GM21360 (cell line): ENCODE data around the gene ANTXR2.

Source experiments
- ATAC-seq: cut with Tn5 transposase; IDR thresholded peaks from one replicate; pipeline ENCODE4 v1.9.1; 2021; ENCODE audit warnings: mild to moderate bottlenecking, moderate library complexity; ENCODE audit not compliant: unreplicated experiment

ANTXR2 gene

DNA sequence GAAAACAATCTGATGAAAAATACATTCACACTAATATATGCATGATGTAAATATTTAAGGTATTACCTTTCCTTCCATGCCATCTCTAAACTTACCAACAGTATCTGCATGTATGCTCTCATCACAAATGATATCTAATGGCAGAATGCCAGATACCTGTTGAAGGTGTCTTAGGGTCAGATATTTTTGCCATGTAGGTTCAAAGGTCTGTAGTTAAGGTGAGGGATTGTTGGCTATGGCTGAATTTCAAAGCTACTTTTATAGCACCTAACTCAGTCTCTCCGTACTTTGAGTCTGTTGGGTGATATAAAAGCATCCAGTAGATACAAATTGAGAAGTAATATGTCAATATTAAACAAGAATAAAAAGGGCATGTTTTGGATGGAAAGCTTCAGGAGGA is 19.8 kb upstream of the ANTXR2 start:
- no peak for ATAC-seq

- ATAC-seq, result no peak
Observed at GRCh38 chr4:80092088-80092487, 19.1 kb upstream of the ANTXR2 start.

- ATAC-seq, result no peak
Observed at GRCh38 chr4:80091688-80092087, 18.7 kb upstream of the ANTXR2 start.

DNA sequence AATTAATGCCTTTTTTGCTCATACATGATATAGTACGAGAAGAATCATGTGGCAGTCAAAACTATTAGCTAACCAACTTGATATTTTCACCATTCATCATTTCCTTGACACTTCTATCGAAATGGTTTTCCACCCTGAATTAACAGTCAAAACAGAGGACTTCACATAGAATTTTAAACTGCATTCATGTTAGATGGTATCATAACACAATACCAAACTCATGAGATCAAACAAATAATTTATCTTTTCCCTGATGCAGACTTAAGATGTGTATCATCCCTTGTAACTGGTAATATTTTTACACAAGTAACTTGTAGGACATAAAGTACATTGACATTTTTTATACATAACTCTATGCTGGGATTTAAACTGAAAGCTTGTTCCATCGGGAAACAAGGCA is 18.2 kb upstream of the ANTXR2 start:
- ATAC-seq, result no peak

- ATAC-seq, result no peak
Observed at GRCh38 chr4:80090090-80090489, 17.1 kb upstream of the ANTXR2 start.

- ATAC-seq, result no peak
Observed at GRCh38 chr4:80088471-80088870, 15.4 kb upstream of the ANTXR2 start.

DNA sequence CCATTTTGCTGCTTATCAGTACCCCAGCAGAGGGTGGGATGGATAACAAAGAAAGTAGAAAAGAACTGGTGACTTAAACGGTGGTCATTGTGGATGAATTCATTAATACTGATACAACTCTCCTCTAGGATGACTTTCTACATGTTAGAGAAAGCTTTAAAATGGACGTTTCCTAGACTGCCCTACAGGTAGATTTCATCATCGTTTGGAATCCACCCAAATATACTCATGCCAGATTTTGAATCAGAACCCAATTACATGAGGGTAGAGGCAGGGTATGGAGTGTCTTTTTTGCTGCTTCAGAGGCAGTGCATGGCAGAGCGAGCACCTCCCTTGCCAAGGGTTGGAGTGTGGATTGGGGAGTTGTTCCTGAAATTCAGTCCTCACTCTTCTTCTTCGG is 13.3 kb upstream of the ANTXR2 start:
- no peak for ATAC-seq

DNA sequence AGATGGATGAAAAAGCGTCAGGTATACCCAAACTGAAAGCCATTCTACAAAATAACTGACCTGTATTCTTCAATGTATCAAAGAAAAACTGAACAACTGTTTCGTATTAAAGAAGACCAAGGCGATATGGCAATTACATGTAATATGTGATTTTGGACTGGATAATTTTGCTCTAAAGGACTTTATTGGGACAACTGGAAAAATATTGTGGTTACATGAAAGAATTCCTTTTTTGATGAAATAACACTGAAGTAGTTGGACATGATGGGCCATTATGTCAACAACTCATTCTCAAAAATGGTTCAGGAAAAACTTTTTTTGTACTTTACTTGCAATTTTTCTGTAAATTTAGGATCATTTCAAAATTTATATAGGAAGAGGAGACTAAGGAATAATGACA is 12.1 kb upstream of the ANTXR2 start:
- ATAC-seq, result no peak

- ATAC-seq, result no peak
Observed at GRCh38 chr4:80082693-80083092, 9.7 kb upstream of the ANTXR2 start.

- no peak for ATAC-seq
Observed at GRCh38 chr4:80081566-80081965, 8.5 kb upstream of the ANTXR2 start.

- no peak for ATAC-seq
Observed at GRCh38 chr4:80079255-80079923, 6.4 kb upstream of the ANTXR2 start.

- no peak for ATAC-seq
Observed at GRCh38 chr4:80078346-80079092, 5.5 kb upstream of the ANTXR2 start.

DNA sequence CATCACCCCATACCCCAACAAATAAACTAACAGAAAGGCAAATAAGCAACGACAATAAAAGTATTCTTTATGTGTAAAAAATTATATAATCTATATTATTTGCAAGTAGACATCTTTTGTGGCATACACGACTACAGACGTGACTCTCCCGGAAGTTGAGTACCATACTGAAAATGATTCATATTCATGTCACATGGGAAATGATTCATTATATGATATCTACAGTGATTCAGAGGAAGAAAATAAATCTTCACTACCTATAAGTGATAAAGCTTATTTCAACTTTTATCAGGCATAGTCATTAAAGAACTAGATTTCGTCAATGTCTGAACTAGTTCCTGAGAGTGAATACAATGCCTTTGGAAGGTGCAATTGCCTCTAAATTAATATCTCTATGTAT is 4.6 kb upstream of the ANTXR2 start:
- ATAC-seq, result no peak

DNA sequence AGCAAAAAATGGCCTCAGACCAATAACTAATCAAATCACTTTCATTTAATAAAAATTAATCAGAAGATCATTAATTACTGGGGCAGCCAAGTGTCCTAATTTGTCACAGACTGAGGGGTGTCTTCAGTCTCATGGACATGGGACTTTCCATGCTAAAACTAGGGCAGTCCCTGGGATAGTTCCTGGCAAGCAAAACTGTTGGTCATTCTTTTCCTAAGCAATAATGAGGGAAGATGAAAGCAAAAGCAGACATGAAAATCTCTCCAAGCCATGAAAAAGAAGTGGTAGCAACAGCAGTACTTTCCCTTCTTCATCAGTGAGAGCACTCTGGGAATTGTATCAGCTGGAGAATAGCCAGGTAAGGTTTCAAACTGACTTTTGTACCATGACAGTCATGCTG is 3.7 kb upstream of the ANTXR2 start:
- no peak for ATAC-seq

DNA sequence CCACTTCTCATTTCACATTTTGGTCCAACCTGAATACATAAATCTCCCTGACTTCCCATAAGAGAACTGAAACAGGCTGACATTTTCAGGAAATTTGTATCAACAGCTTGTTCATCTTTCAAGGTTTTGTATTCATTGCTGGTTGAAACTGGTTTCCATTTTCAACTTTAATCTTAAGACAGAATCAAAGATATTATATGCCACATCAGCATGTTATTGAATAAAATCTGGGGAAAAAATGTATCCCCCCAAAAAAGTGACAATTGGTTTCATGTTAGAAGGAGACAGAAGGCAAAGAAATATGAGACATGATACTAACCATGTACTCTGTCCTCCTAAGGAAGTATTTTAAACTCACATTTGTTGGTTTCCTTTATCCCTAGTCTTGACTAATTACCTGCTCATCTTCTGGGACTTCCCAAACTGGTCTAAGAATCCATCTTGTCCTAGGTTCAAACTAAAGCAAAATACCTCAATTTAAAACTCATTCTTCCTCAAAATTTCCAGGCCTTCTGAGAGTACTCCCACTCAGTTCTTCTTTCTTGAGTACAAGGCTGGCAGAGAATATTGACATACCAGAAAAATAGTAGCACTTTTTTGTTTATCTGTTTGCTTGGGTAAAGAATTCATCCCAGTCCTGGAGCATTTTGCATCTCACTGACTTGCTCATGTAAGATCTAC is 3.1 kb upstream of the ANTXR2 start:
- no peak for ATAC-seq

GRCh38 chr4:80074651-80075050 is 1.6 kb upstream of the ANTXR2 start:
- ATAC-seq, result no peak

GRCh38 chr4:80074069-80074468 is 1.0 kb upstream of the ANTXR2 start:
- ATAC-seq, result no peak

DNA sequence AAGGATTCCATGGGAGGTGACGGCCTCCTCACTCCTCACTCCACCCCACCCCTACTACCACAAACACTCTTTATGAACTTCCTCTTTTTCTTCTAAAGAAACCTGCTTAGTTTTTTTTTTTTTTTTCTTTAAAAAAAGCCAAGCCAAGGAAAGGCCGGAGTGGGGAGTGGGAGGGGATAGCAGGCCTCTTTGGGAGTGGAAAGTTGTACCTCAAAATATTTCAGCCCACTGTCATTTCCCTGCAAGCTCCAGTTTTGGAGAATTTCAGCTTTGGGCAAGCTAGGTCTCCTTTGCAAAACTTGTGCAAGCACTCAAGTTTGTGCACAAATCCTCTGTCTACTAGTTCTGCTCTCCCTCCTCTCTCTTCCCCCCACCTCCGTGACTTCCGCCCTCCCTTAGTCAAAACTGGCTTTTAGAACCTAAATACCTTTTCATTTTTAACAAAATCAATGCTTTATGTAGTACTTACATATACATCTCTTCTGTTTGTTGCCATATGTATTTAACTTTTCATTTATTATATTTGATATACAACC is 512 bp upstream of the ANTXR2 start:
- peak; percentile 44 for ATAC-seq

- peak; percentile 23 for ATAC-seq
Observed at GRCh38 chr4:80072228-80072743, 743 bp downstream of the ANTXR2 start.

DNA sequence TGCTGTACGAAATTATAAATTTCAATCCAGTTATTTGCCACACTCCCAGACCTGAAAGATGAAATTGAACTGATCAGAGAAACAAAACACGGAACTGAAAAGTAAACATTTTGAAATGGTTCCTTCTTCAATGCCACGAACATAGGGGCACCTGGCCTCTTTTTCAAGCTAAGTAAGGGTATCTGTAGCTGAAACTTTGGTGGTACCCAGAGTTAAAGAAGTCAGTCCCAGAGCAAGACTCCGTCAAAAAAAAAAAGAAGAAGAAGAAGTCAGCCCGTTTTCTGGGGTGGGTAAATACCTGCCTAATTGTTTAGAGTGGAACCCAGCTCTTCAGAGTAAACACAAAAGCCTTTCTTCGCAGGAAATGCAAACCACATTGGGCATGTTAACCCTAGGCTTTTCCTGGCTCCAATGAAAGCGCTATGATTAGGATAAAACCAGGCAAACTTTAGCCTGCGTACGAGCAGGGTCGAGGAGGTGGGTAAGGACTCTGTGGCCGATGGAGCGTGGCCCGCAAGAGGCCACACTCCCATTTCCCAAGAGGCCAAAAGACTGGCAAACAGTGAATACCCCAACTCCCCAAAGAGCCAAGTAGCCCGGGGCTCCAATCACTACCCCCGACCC is 1.3 kb downstream of the ANTXR2 start:
- ATAC-seq, result peak; percentile 24
